Amniotic epithelial cell (primary cell): ENCODE results near the gene TMEM167B.
"Not testable (repeated sequence)": the region's sequence is repeated elsewhere in the genome, so short reads cannot be mapped to it uniquely, and the experiment has no call there.

Source experiments
- DNase-seq: peaks from one replicate; pipeline ENCODE4 v3.0.0-alpha.2; 2010; ENCODE audit warnings: low read depth

The TMEM167B gene

GRCh38 chr1:109113590-109114341 lies 23.2 kb downstream of the TMEM167B start, which contains the start of gene ELAPOR1:
TSS of gene ELAPOR1 (plus strand) at chr1:109114115. CDS start at chr1:109114184, 69 bp downstream.
- DNase-seq = peak; percentile 49

GRCh38 chr1:109114342-109114674 lies 23.7 kb downstream of the TMEM167B start:
- DNase-seq = no peak

GRCh38 chr1:109115685-109116084 lies 25.1 kb downstream of the TMEM167B start:
- no peak for DNase-seq

GRCh38 chr1:109116286-109116685 lies 25.7 kb downstream of the TMEM167B start:
- no peak for DNase-seq

- DNase-seq = no peak
Measured at GRCh38 chr1:109118089-109118488, 27.5 kb downstream of the TMEM167B start.

GRCh38 chr1:109120356-109120755 lies 29.8 kb downstream of the TMEM167B start:
- no peak for DNase-seq

- no peak for DNase-seq
Measured at GRCh38 chr1:109131059-109131458, 40.5 kb downstream of the TMEM167B start.

- no peak for DNase-seq
Measured at GRCh38 chr1:109131800-109132199, 41.2 kb downstream of the TMEM167B start.

- DNase-seq = no peak
Measured at GRCh38 chr1:109133002-109133706, 42.6 kb downstream of the TMEM167B start.

- DNase-seq = no peak
Measured at GRCh38 chr1:109133815-109134214, 43.3 kb downstream of the TMEM167B start.

GRCh38 chr1:109134423-109134822 lies 43.9 kb downstream of the TMEM167B start:
- DNase-seq = no peak

- DNase-seq = no peak
Measured at GRCh38 chr1:109135940-109136339, 45.4 kb downstream of the TMEM167B start.

GRCh38 chr1:109136766-109137165 lies 46.2 kb downstream of the TMEM167B start:
- no peak for DNase-seq

GRCh38 chr1:109137958-109138357 lies 47.4 kb downstream of the TMEM167B start:
- no peak for DNase-seq

GRCh38 chr1:109138358-109138757 lies 47.8 kb downstream of the TMEM167B start:
- no peak for DNase-seq

- no peak for DNase-seq
Measured at GRCh38 chr1:109140392-109140791, 49.8 kb downstream of the TMEM167B start.

- DNase-seq = no peak
Measured at GRCh38 chr1:109142260-109142659, 51.7 kb downstream of the TMEM167B start.

- not testable (repeated sequence) for DNase-seq
Measured at GRCh38 chr1:109142725-109143124, 52.2 kb downstream of the TMEM167B start.
